Fibroblast of mammary gland (primary cell): ENCODE results near the gene LRP3.
A peak's percentile ranks its signal among the peaks of the same experiment; 100 is the strongest.

Experiments
- DNase-seq: peaks from one replicate; pipeline ENCODE4 v3.0.0-alpha.2; 2010; ENCODE audit warnings: low read depth
- H3K4me3 ChIP-seq: 2 replicates; pipeline ENCODE4 v1.5.1; 2011; ENCODE audit warnings: low read depth, mild to moderate bottlenecking, low read length, moderate library complexity; ENCODE audit not compliant: control insufficient read depth
- CTCF ChIP-seq: conservative IDR thresholded peaks from 2 replicates; pipeline ENCODE4 v1.5.1; 2011; ENCODE audit warnings: low read depth, low read length, inconsistent platforms; ENCODE audit not compliant: control insufficient read depth, insufficient read depth

Gene LRP3

DNA sequence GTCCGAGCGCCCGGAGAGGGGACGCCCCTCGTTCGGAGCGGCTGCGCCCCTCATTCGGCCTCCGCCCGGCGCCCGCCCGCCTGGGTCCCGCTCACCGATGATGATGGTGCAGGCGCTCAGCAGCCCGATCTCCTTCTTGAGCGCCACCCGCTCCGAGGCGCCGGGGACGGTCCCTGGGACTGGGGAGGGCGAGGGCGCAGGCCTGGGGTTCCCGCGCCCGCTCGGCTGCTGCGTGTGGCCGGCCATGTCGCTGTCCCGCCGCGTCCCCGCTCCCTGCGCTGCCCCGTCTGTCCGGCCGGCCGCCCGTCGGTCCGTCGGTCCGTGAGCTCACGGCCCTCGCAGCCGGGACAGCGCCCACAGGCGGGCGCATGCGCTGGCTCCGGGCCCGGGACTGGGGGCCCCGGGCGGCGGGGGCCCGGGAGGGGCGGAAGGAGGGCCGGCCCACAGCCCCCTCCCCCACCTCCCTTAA is 31.4 kb downstream of the LRP3 start, which contains the start of gene SLC7A10:
TSS of gene SLC7A10 (minus strand) at position 393 of the 469 bp plus-strand sequence. CDS start at position 246, 147 bp downstream.
- DNase-seq = no peak
- H3K4me3 ChIP-seq = no peak within 1 kb of the TSS
- no peak for TF ChIP-seq CTCF

- DNase-seq = no peak
- no peak for TF ChIP-seq CTCF
- no peak overlapping the region for H3K4me3 ChIP-seq
These were observed 32.6 kb downstream of the LRP3 start for GRCh38 chr19:33226550-33227241.

GRCh38 chr19:33227242-33227650 is 33.1 kb downstream of the LRP3 start:
- peak; percentile 14 for DNase-seq
- TF ChIP-seq CTCF = no peak
- no peak overlapping the region for H3K4me3 ChIP-seq

- no peak for TF ChIP-seq CTCF
- H3K4me3 ChIP-seq = no peak overlapping the region
- DNase-seq = no peak
These were observed 33.9 kb downstream of the LRP3 start for GRCh38 chr19:33227870-33228599.

GRCh38 chr19:33229962-33230361 is 35.8 kb downstream of the LRP3 start:
- TF ChIP-seq CTCF = no peak
- H3K4me3 ChIP-seq = no peak overlapping the region
- no peak for DNase-seq

DNA sequence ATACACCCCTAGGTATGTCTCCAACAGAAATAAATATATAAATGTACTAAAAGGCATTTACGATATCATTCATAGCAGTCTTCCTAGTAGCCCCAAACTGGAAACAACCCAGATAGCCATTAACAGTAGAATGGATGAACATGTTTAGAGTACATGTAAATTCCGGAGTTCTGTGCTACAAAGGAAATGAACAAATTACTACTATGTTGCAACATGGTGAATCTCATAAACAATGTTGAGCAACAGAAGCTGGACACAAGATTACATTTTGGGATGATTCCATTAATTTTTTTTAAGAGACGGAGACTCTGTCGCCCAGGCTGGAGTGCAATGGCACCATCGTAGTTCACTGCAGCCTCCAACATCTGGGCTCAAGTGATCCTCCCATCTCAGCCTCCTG is 37.4 kb downstream of the LRP3 start:
- DNase-seq = peak; percentile 77
- no peak for TF ChIP-seq CTCF
- no peak overlapping the region for H3K4me3 ChIP-seq
